KBM-7 (cell line): ENCODE measurements around the gene RBM12.

Source experiments
- DNase-seq: peaks from one replicate; pipeline ENCODE4 v3.0.0-alpha.2; 2015
- in situ Hi-C: fragments of 300-500 bp; cut with MboI; formaldehyde crosslinking; loops from 2 replicates; pipeline ENCODE4 v1.14.3; 2020; ENCODE audit warnings: low sequenced_read_pairs, low pct_unique_long_range_greater_than_20kb, mixed read lengths

RBM12 gene

DNA sequence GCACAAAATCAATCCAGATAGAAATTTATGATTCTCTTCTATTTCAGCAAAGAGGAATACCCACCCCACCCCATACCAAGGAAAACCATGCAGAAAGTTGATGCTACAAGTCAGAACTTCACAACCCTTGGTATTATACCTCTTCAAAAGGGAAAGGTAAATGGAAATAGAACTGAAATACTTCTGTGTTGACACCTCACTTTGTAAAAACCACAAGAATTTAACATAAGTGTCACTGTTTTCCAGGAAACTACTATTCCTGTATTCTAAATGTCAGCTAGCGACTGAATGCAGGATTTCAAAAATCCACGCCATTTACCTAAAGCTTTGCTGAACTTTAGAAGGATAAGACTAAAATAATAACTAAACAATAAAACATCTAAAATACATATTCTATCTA is 3.6 kb downstream of the RBM12 start:
- in situ Hi-C loops = no loop called here
- no peak for DNase-seq

DNA sequence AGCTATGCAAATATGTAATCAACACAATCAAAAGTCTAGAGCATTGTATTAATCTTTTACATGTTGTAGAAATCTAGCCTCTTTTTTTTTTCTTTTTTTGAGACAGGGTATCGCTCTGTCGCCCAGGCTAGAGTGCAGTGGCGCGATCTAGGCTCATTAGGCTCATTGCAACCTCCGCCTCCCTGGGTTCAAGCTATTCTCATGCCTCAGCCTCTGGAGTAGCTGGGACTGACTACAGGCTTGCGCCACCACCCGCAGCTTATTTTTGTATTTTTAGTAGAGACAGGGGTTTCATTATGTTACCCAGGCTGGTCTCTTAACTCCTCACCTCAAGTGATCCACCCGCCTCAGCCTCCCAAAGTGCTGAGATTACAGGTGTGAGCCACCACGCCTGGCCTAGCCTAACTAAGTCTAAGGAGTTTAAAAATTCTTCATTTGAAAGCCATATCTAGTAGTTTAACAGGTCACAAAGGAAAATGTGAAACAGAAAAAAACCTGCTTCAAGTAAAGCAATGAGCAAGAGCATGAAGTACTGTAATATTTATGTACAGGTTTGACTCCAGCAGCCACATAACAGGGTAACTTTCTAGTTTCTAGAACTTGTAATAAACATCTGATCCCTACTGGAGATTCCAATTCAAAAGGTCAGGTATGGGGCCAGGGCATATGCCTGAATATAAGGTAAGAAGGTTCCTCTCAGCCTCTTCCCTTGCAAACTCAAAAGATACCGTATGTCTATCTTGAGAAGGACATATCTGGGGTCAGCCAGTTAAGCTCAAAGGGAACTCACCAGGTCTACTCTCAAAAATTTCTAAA is 4.4 kb downstream of the RBM12 start:
- in situ Hi-C loops = no loop called here
- DNase-seq = no peak

DNA sequence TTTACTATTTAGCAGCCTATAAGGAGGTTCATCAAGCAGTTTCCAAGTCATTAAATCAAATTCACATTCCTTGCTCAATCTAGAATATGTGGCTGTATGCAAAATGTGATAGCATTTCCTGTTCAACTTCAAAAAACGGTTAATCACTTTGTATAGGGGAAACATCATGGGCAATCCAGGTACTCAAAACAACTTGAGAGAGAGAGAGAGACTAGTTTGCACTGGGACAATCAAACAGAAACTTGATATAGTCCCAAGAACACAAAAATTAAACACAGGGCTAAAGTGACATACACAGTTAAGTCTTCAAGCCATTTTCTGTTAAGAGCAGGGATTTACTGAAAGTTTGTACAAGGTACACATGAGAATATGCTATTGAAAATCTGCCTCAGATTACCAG is 7.4 kb downstream of the RBM12 start:
- in situ Hi-C loops = no loop called here

DNA sequence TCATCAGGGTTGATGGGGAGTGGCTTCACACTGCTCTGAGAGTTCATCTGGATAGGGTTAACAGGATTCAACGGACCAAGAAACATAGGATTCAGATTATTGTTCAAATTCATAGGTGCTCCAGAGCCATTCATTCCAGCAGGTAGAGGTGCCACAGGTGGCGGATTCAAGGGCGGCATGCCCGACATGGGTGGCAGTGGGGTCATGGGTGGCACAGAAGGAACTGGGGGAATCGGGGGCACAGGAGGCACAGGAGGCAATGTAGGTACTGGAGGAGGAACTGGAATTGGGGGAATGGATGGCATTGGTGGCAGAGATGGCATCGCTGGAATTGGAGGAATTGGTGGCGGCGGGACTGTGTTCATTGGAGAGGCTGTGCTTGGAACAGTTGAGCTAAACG is 10.3 kb downstream of the RBM12 start:
- DNase-seq = no peak
- in situ Hi-C loops = no loop called here

More for the DNA sequence above, 7.4 kb downstream of the RBM12 start:
- DNase-seq = no peak

DNA sequence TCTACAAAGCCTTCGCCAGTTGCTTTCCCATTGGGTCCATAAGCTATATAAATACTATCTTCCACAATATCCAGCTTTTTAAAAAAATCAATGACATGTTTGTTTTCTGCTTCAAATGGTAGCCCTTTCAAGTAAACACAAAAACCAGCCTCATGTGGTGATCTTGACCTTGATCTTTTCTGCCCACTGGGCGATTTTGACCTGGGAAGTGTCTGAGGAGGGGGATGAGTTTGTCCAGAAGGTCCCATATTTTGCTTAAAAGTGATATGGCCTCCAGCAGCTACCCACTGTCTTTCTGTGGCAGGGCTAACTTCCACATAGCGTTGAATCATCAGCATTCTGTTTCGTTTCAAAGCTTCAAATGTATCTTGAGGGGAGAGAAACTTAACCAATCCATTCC is 10.8 kb downstream of the RBM12 start:
- in situ Hi-C loops = no loop called here
- no peak for DNase-seq

DNA sequence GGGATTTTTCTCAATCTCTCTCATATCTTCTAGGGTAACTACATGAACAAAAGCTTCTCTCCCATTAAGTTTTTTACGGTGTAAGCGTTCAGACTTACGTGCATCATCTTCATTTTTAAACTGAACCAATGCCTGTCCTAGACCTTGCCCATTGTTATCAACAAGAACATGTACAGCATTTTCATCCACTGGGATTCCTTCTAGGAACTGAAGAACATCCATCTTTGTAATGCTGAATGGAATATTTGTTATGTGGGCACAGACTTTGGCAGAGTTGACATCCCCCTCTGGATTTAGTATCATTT is 11.3 kb downstream of the RBM12 start:
- in situ Hi-C loops = no loop called here
- no peak for DNase-seq

DNA sequence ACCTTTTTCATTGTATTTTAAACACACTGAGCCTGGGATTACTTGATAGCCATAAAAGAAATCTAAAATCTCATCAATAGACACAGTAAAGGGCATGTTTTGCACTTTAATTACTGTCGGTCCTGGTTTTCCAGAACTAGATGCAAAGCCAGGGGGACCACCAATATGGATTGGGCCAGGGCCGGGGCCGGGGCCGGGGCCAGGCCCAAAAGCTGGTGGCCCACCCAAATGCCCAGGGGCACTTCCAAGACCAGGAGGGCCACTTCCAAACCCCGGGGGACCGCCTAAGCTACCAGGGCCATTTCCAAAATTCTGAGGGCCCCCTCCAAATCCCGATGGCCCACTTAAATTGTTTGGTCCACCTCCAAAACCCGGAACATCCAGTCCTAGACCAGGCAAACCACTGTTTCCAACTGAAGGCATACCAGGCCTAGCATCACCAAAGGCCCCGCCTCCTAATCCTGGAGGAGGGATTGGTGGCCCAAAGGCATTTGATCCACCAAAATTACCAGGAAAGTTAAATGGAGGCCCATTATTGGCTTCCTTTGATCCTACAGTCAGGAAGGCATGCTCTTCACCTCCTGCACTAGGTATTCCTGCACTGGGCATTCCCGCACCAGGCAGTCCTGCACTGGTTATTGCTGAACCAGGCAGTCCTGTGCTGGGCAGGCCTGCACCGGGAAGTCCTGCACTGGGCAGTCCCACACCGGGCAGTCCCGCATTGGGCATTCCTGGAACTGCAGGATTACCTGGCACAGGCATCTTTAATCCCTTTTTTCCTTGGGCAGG is 11.9 kb downstream of the RBM12 start:
- DNase-seq = no peak
- in situ Hi-C loops = no loop called here

DNA sequence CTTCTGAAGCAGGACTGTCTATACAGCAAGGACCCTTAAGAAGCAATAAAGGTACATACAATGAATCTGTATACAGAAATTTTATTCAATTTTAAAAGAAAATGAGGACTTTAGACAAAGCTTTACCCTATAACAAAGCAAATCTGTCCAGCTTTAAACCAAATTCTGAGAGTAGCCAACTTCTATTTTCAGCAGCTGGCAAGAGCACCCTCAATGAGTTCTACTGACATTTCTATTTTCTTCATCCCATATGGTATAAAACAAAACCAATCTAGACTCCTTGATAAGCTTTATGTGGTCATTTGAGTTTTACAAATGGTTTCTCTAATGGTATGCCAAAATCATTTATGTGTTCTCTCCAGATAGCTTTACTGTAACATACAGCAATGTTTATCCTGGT is 12.7 kb downstream of the RBM12 start:
- DNase-seq = no peak
- in situ Hi-C loops = no loop called here

DNA sequence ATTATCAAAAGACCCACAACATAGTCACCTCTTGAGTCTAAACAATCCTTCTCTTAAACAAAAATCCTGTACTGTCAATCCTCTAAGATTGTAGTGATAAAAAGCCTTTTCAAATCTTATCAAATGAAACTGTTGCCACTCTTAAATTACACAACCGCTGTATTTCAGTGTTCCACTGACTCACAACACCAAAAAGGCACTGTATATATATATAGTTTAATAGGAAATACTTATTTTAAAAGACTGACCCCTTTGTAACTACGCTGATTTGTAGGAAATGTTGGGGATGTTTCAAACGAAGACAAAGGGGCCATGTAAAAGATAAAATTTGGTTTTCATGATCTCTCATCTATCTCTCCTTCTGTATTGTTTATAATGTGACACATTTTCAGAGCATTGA is 14.1 kb downstream of the RBM12 start:
- DNase-seq = no peak
- in situ Hi-C loops = no loop called here

DNA sequence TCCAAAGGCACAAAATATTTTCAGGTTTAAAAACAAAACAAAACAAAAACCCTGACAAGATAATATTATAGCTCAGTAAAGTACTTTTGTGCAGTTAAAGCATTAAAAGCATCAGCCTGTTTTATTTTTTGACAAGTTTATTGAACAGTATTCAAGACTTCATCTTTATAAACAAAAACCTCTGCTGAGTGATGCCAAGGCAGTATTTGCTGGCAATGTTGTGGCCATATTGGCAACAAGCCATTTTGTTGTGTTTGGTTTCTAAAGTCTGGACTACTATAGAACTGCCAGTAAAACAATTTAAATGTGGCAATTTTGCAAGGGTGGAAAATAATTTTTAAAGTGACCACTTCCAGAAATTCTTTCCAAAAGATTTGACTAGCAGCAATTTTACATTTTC is 15.9 kb downstream of the RBM12 start:
- in situ Hi-C loops = no loop called here
- no peak for DNase-seq

DNA sequence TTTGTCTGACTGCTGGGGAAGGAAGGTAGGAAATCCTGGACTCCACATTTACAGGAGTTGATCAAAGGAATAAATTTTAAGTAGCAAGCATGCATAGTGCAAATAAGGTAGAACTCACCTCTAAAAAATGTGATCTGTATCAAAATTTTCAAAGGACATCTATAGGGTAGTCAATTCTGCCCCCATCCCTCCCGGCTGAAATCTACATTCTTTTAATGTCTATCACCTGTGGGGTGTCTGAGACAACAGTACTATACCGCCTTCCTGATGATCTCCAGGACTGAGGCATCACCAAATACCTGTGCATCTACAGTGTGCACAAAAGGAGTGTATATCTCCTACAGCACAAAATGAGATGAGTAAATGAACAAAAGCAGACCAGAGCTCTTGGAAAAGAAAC is 19.9 kb downstream of the RBM12 start:
- in situ Hi-C loops = no loop called here
- DNase-seq = no peak

DNA sequence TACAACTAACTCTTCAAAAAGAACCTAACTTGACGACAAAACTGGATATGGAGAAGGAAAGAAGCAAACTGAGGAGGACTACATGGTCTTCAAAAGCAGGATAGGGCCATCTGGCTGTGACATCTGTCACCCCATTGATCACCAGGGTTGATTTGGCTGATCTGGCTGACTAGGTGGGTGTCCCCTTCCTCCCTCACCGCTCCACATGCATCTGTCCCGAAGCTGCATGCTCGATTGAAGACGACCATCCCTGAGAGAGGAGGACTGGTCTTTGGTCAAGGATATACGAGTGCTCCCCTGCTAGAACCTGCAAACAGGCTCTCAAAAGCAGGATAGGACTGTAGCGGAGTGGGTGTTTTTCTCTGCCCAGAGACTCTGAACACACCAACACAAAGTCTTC is 21.7 kb downstream of the RBM12 start:
- in situ Hi-C loops = no loop called here

DNA sequence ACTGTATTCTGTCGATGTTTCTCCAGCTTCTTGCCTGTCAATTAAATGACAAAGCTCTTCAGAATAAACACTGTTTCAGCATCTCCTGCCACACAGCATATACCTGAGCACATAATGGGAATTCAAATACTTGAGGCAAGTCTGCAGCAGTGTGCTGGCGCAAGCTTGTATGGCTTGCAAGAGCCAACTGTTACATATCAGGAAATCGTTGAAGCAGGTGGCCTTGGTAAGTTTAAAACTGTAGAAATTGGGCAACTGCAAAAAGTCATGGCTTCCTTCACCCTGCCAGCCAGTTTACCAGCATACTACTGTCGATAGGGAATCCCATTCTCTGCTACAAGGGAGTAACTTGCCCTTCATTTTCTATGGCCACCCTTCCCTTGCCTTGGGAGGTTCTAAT is 23.0 kb downstream of the RBM12 start:
- in situ Hi-C loops = no loop called here
- no peak for DNase-seq

More for the DNA sequence above, 21.7 kb downstream of the RBM12 start:
- no peak for DNase-seq

DNA sequence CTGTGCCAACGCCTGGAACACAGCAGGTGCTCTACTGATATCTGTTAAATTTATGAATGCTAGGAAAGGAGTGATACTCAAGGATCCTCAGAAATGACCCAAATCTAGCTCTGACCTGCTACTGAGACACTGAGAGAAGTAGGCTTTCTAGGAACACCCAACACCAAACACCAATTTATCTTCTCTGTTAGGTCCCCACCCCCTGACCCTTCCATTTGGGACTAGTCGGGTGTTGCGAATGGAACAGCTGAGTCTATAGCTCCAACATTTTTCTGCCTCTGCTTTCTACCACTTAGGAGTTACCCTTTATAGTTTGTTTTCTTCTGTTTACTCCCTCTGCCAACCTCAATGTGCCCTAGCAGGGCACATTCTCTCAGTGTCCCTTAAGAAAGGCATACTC is 24.0 kb downstream of the RBM12 start:
- in situ Hi-C loops = no loop called here
- DNase-seq = no peak

DNA sequence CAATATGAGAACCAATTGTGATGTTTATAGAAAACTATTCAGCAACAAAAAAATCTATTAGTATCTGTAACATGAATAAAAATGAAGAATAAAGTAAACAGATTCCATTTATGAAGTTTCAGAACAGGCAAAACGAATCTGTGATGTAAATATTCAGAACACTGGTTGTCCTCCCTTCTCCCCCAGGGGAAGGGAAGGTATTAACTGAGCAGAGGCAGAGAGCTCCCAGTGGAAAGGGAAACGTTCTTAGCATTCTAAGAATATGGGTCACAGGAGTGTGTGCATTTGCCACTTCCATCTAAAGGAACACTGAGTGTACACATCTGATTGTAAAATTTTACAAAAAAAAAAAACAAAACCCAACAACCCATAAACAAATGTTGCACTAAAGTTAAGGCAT is 25.9 kb downstream of the RBM12 start:
- DNase-seq = no peak
- in situ Hi-C loops = no loop called here

DNA sequence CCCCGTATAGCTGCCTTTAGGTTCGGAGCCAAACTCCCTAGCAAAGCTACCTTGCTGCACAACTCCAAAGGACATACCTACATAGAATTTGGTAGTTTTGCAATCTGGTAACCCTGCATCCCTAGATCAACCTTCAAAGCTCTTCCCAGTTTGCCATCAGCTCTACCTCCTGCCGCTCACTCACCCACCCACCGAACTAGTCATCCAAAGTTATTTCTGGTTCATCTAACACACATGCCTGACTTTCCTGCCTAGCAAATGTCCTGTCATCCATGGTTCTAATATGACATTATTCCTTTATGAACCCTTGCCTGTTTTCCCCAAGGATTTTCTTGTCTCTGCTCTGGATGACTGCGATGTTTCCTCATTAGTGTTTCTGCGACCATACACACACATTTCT is 27.4 kb downstream of the RBM12 start:
- in situ Hi-C loops = no loop called here

DNA sequence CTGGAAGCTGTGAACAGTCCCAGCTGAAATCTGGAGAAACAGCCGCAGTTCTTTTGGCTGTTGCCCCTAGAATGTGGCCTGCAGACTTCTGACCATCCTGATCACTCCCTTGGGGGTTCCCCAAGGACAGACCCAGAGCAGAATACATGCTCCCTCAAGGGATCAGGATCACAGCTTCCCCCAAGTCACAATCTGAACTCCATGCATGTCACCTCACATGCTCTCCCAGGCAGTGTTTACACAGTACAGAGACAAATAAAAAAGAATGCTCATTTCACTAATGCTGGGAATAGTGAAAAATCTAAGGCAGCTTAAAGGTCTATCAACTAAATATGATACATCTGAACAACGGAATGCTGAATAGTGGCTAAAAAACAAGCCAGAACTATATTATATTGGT is 28.6 kb downstream of the RBM12 start:
- in situ Hi-C loops = no loop called here
- DNase-seq = no peak

More for the DNA sequence above, 27.4 kb downstream of the RBM12 start:
- DNase-seq = no peak

DNA sequence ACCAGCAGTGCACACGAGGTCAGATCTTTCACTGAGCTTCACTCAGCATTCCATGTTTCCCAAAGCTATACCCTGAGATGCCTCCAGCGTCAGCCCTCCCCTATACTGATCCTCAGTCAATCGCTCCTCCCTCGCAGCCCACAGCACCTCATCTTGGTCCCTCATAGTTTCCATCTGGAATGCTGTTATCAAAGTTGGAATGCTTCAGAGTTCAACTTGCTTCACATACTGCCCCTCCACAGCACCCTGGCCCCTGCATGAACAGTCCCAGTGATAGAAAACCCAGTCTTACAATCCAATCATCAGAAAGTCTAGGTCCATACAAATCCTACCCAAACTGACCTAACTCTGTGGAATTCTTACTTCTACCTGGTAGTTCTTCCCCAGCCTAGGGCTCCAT is 29.0 kb downstream of the RBM12 start:
- in situ Hi-C loops = no loop called here
- DNase-seq = no peak

DNA sequence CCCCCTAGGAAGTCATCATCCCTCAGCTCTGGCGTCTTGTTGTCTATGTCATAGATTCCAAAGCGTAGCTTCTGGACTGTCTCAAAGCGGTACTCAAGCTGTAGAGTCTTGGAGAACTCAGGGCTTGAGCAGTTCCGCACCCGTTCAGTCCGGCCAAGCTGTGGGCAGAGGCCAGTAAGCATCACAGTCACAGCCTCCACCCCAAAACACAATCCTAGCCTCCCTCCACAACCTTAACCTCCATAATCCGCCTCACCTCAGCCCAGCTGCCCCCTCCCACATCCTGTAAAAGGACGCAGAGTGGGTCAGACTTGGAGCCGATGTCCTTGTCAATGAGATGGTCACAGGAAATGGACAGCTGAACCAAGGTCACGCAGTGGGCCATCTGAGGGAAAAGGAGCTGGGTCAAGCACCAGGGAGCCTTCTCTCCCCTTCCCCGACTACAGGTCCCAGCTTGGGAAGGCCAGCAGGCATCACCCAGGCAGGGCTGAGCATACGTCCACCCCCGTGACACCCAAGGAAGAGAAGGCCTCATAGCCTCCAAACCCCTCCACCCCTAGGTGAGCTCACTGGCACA is 32.1 kb downstream of the RBM12 start:
- in situ Hi-C loops = no loop called here
- no peak for DNase-seq

DNA sequence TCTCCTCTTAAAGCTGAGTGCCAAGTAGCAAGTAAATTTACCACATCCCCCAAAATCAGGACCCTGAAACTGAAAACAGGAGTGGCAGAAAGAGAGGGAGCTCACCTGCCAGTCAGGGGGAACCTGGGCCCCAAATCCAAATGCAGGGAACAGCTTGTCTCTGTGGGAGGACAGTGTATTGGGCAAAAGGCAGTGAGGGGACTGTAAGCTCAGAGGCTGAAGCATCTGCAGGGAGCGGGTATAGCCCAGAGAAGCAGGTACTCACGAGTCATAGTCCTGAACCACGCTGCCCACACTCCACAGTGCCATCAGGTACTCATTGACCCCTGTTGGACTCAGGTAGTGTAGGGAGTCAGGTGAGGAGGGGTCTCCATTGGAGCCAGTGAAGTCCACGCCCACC is 34.1 kb downstream of the RBM12 start:
- in situ Hi-C loops = no loop called here
- DNase-seq = no peak
